K562 (cell line): ENCODE measurements around the gene P2RX5. TPM values are rescaled to one million over a fixed set of nuclear protein-coding genes. Genes with fewer than 3 reads are reported as not detected.
A peak's percentile ranks its signal among the peaks of the same experiment; 100 is the strongest.

ENCODE experiments used
- BMI1 ChIP-seq: fragments of 150-350 bp; IDR thresholded peaks from 2 replicates; pipeline ENCODE4 v1.6.1; 2014; ENCODE audit warnings: low read length
- CBX3 ChIP-seq, 2 experiments: IDR thresholded peaks; 1 replicate in 1 of 2; 2 replicates in 1 of 2; pipeline ENCODE4 v1.6.1; 2012; ENCODE audit warnings: inconsistent platforms in 2 of 2, low read length in 2 of 2, borderline replicate concordance in 1 of 2, control low read depth in 1 of 2
- CSDE1 ChIP-seq, 2 experiments: fragments of 450-650 bp; IDR thresholded peaks; 2 replicates each; pipeline ENCODE4 v1.6.1; 2016; ENCODE audit warnings: mild to moderate bottlenecking in 1 of 2
- GABPA ChIP-seq: fragments of 200-800 bp; sonication (Bioruptor generic); conservative IDR thresholded peaks from 2 replicates; pipeline ENCODE4 v1.6.1; 2016; ENCODE audit warnings: low read depth, missing genetic modification characterization, missing compliant biosample characterization
- GATAD2A ChIP-seq: fragments of 450-650 bp; IDR thresholded peaks from 2 replicates; pipeline ENCODE4 v1.6.1; 2017
- HDAC6 ChIP-seq: IDR thresholded peaks from 2 replicates; pipeline ENCODE4 v1.6.1; 2012; ENCODE audit warnings: low read depth, mild to moderate bottlenecking, control low read depth, inconsistent platforms, low read length, moderate library complexity
- HLTF ChIP-seq: fragments of 450-650 bp; IDR thresholded peaks from 2 replicates; pipeline ENCODE4 v1.6.1; 2016
- MCM7 ChIP-seq, 2 experiments: fragments of 450-650 bp; IDR thresholded peaks; 2 replicates each; pipeline ENCODE4 v1.6.1; 2016 to 2018
- MEF2A ChIP-seq: IDR thresholded peaks from 2 replicates; pipeline ENCODE4 v1.6.1; 2011; ENCODE audit warnings: low read depth, mild to moderate bottlenecking, low read length, moderate library complexity; ENCODE audit not compliant: control insufficient read depth
- MXI1 ChIP-seq: IDR thresholded peaks from 2 replicates; pipeline ENCODE4 v1.6.1; 2011; ENCODE audit warnings: low read depth, mild to moderate bottlenecking, improper control_type of control experiment, low read length
- POLR2G ChIP-seq: fragments of 200-400 bp; formaldehyde crosslinking; IDR thresholded peaks from 2 replicates; pipeline ENCODE4 v1.6.1; 2017; ENCODE audit warnings: low read depth, mild to moderate bottlenecking, antibody characterized with exemption, low read length, moderate library complexity
- PTBP1 ChIP-seq: fragments of 200-400 bp; formaldehyde crosslinking; IDR thresholded peaks from 2 replicates; pipeline ENCODE4 v1.6.1; 2017; ENCODE audit warnings: low read depth, low read length
- RBFOX2 ChIP-seq: fragments of 200-400 bp; formaldehyde crosslinking; IDR thresholded peaks from 2 replicates; pipeline ENCODE4 v1.6.1; 2017; ENCODE audit warnings: low read depth, mild to moderate bottlenecking, low read length, moderate library complexity
- TAF9B ChIP-seq: fragments of 450-650 bp; IDR thresholded peaks from 2 replicates; pipeline ENCODE4 v1.6.1; 2018; ENCODE audit warnings: mild to moderate bottlenecking; ENCODE audit not compliant: partially characterized antibody
- ZC3H4 ChIP-seq: sonication (generic); formaldehyde crosslinking; IDR thresholded peaks from 2 replicates; pipeline ENCODE4 v1.9.0; 2021; ENCODE audit warnings: missing genetic modification reagents, borderline replicate concordance
- ZNF134 ChIP-seq: fragments of 250-450 bp; sonication (Bioruptor Pico); conservative IDR thresholded peaks from 2 replicates; pipeline ENCODE4 v1.4.0; 2020
- ZNF507 ChIP-seq: conservative IDR thresholded peaks from 2 replicates; pipeline ENCODE4 v1.6.1; 2017; ENCODE audit warnings: missing genetic modification characterization, missing compliant biosample characterization
- ZNF561 ChIP-seq: fragments of 450-650 bp; formaldehyde crosslinking; conservative IDR thresholded peaks from 2 replicates; pipeline ENCODE4 v1.4.0; 2020; ENCODE audit warnings: mild to moderate bottlenecking, moderate library complexity
- polyA plus RNA-seq, 8 experiments: library from polyadenylated mRNA; depleted of rRNA in 4 of 8; stranded (reverse) in 5 of 8; unstranded in 3 of 8; fragments of >200 nt; fragmentation: Nextera tagmentation in 2 of 8; fragmentation: Illumina TruSeq in 1 of 8; extraction: Ambion mirVana in 2 of 8; extraction: Trizol in 1 of 8; gene quantifications; 2 replicates each; pipeline versions ENCODE4 v1.2.1 to v1.2.3, GENCODE V29; 2011 to 2014; ENCODE audit warnings: inconsistent platforms in 1 of 8, missing spikeins in 1 of 8
- total RNA-seq, 7 experiments: library from RNA; depleted of rRNA in 6 of 7; stranded (reverse); fragments of >200 nt in 6 of 7; fragmentation: Illumina TruSeq in 2 of 7; extraction: Trizol in 2 of 7; gene quantifications; 2 replicates each; pipeline versions ENCODE4 v1.2.1 to v1.2.3, GENCODE V29; 2011 to 2021; ENCODE audit warnings: low replicate concordance in 1 of 7
- TF ChIP-seq, protein P1 (sequence below): IDR thresholded peaks from 2 replicates; pipeline ENCODE4 v1.6.1; 2014; ENCODE audit warnings: antibody characterized with exemption
- TF ChIP-seq, protein P2 (sequence below): fragments of 450-650 bp; IDR thresholded peaks from 2 replicates; pipeline ENCODE4 v1.7.1; 2018; ENCODE audit warnings: mild to moderate bottlenecking, low read depth; ENCODE audit not compliant: partially characterized antibody
- TF ChIP-seq, protein P3 (sequence below), 2 experiments: fragments of 450-650 bp; conservative IDR thresholded peaks; 2 replicates each; pipeline ENCODE4 v1.6.1; 2017; ENCODE audit warnings: mild to moderate bottlenecking in 2 of 2, moderate library complexity in 2 of 2

Gene P2RX5
- total and polyA plus RNA-seq, 9 of the 15 experiments (the other 6 are each of a cell fraction or from before 2014, with no cell fraction given), result 0.31 to 4.0 (median 1.3) TPM

DNA sequence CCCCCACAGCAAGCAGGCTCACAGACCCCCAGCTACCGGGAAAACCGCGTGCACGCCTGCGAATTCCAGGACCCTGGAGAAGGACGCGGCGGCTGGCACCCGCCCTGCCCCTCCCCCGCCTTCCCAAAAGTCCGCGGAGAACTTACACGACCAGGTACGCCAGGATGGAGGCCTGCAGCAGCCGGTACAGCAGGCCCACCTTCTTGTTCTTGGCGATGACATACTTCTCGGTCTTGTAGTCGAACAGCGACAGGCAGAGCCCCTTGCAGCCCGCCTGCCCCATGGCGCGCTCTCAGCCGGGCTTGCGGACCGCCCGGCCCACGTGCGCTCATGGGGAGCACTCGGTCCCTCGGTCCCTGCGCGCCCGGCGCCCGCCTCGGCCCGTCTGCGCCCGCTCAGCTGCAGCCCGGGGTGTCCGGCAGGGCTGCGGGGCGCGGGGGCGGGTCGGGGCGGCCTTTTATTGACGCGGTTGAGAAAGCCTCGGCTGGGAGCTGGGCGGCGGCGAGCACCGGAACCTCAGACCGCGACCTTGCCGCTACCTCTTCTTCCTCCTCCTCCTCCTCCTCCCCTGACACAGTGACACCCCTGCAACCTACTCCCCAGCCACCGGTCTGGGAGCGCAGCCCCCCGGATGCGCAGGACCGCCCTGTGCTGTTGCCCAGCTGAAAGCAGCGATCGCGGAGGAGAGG is at the start of gene P2RX5 (continued):
- TF ChIP-seq PTBP1 (no peak), CBX3 (IDR thresholded peaks at IDR 0.05; ENCODE audit: borderline replicate concordance in 1 of 2, low read length in 2 of 2) (no peak), TAF9B (no peak), ZNF507 (tag) (no peak), MEF2A (no peak), BMI1 (no peak), POLR2G (0 out of 2 replicates have a peak, but pooled peaks have one; percentile 24), MCM7 (IDR thresholded peaks at IDR 0.05) (no peak), GATAD2A (no peak), CSDE1 (IDR thresholded peaks at IDR 0.05) (no peak), ZNF561 (CRISPR knock-in tag) (no peak), MXI1 (no peak), GABPA (tag) (no peak), HLTF (no peak), ZC3H4 (CRISPR knock-in tag) (no peak), HDAC6 (no peak), RBFOX2 (0 out of 2 replicates have a peak, but pooled peaks have one; percentile 21), ZNF134 (no peak)
- TF ChIP-seq, protein P1, sequence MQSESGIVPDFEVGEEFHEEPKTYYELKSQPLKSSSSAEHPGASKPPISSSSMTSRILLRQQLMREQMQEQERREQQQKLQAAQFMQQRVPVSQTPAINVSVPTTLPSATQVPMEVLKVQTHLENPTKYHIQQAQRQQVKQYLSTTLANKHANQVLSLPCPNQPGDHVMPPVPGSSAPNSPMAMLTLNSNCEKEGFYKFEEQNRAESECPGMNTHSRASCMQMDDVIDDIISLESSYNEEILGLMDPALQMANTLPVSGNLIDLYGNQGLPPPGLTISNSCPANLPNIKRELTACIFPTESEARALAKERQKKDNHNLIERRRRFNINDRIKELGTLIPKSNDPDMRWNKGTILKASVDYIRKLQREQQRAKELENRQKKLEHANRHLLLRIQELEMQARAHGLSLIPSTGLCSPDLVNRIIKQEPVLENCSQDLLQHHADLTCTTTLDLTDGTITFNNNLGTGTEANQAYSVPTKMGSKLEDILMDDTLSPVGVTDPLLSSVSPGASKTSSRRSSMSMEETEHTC, result no peak
- TF ChIP-seq, protein P2, sequence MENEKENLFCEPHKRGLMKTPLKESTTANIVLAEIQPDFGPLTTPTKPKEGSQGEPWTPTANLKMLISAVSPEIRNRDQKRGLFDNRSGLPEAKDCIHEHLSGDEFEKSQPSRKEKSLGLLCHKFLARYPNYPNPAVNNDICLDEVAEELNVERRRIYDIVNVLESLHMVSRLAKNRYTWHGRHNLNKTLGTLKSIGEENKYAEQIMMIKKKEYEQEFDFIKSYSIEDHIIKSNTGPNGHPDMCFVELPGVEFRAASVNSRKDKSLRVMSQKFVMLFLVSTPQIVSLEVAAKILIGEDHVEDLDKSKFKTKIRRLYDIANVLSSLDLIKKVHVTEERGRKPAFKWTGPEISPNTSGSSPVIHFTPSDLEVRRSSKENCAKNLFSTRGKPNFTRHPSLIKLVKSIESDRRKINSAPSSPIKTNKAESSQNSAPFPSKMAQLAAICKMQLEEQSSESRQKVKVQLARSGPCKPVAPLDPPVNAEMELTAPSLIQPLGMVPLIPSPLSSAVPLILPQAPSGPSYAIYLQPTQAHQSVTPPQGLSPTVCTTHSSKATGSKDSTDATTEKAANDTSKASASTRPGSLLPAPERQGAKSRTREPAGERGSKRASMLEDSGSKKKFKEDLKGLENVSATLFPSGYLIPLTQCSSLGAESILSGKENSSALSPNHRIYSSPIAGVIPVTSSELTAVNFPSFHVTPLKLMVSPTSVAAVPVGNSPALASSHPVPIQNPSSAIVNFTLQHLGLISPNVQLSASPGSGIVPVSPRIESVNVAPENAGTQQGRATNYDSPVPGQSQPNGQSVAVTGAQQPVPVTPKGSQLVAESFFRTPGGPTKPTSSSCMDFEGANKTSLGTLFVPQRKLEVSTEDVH, result no peak
- TF ChIP-seq, protein P3, sequence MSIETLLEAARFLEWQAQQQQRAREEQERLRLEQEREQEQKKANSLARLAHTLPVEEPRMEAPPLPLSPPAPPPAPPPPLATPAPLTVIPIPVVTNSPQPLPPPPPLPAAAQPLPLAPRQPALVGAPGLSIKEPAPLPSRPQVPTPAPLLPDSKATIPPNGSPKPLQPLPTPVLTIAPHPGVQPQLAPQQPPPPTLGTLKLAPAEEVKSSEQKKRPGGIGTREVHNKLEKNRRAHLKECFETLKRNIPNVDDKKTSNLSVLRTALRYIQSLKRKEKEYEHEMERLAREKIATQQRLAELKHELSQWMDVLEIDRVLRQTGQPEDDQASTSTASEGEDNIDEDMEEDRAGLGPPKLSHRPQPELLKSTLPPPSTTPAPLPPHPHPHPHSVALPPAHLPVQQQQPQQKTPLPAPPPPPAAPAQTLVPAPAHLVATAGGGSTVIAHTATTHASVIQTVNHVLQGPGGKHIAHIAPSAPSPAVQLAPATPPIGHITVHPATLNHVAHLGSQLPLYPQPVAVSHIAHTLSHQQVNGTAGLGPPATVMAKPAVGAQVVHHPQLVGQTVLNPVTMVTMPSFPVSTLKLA (conservative IDR thresholded peaks at IDR 0.05), result peak; percentile 35 to 63; a peak in 3 of 4 replicates
